HEK293T (cell line): ENCODE data around the gene MICU1.

Experiments used
- CTCF ChIA-PET: fragments of 350-600 bp; formaldehyde crosslinking; extraction: SDS; loops from one replicate; lab custom pipeline; 2021; ENCODE audit warnings: antibody characterized with exemption, inconsistent platforms; lab: Yijun Ruan, JAX
- POLR2A ChIA-PET: fragments of 350-600 bp; formaldehyde crosslinking; extraction: SDS; loops from one replicate; lab custom pipeline; 2020; ENCODE audit warnings: antibody characterized with exemption, inconsistent platforms; lab: Yijun Ruan, JAX
- DNase-seq: peaks from one replicate; pipeline ENCODE4 v3.0.0; 2012; ENCODE audit warnings: mixed read lengths; ENCODE audit errors: extremely low spot score
- ARNT ChIP-seq: fragments of 450-650 bp; IDR thresholded peaks from 2 replicates; pipeline ENCODE4 v1.6.1; 2017; ENCODE audit warnings: mild to moderate bottlenecking
- BHLHE40 ChIP-seq: fragments of 450-650 bp; IDR thresholded peaks from 2 replicates; pipeline ENCODE4 v1.6.1; 2016; ENCODE audit warnings: mild to moderate bottlenecking, moderate library complexity, borderline replicate concordance
- CTBP1 ChIP-seq: fragments of 450-650 bp; IDR thresholded peaks from 2 replicates; pipeline ENCODE4 v1.6.1; 2016; ENCODE audit warnings: borderline replicate concordance
- ELF4 ChIP-seq: fragments of 450-650 bp; IDR thresholded peaks from 2 replicates; pipeline ENCODE4 v1.6.1; 2017; ENCODE audit warnings: antibody characterized with exemption
- FOXA1 ChIP-seq: fragments of 450-650 bp; IDR thresholded peaks from 2 replicates; pipeline ENCODE4 v1.6.1; 2016; ENCODE audit warnings: mild to moderate bottlenecking
- FOXK2 ChIP-seq: fragments of 450-650 bp; IDR thresholded peaks from 2 replicates; pipeline ENCODE4 v1.6.1; 2016; ENCODE audit warnings: mild to moderate bottlenecking
- FOXM1 ChIP-seq: fragments of 450-650 bp; IDR thresholded peaks from 2 replicates; pipeline ENCODE4 v1.6.1; 2017; ENCODE audit warnings: mild to moderate bottlenecking, borderline replicate concordance
- HDGF ChIP-seq: fragments of 450-650 bp; IDR thresholded peaks from 2 replicates; pipeline ENCODE4 v1.6.1; 2017; ENCODE audit warnings: antibody characterized with exemption, borderline replicate concordance
- L3MBTL2 ChIP-seq: fragments of 450-650 bp; conservative IDR thresholded peaks from 2 replicates; pipeline ENCODE4 v1.6.1; 2016; ENCODE audit warnings: mild to moderate bottlenecking
- LEF1 ChIP-seq: fragments of 450-650 bp; IDR thresholded peaks from 2 replicates; pipeline ENCODE4 v1.6.1; 2017; ENCODE audit warnings: mild to moderate bottlenecking, borderline replicate concordance
- NFRKB ChIP-seq: fragments of 450-650 bp; IDR thresholded peaks from 2 replicates; pipeline ENCODE4 v1.6.1; 2016; ENCODE audit warnings: mild to moderate bottlenecking, moderate library complexity
- SP1 ChIP-seq: fragments of 450-650 bp; IDR thresholded peaks from 2 replicates; pipeline ENCODE4 v1.6.1; 2017
- SUZ12 ChIP-seq: fragments of 450-650 bp; IDR thresholded peaks from 2 replicates; pipeline ENCODE4 v1.6.1; 2016; ENCODE audit warnings: mild to moderate bottlenecking
- TARDBP ChIP-seq: fragments of 450-650 bp; IDR thresholded peaks from 2 replicates; pipeline ENCODE4 v1.6.1; 2016
- ZNF384 ChIP-seq: fragments of 450-650 bp; IDR thresholded peaks from 2 replicates; pipeline ENCODE4 v1.6.1; 2016
- TF ChIP-seq, protein P1 (sequence below): fragments of 450-650 bp; IDR thresholded peaks from 2 replicates; pipeline ENCODE4 v1.6.1; 2016

The MICU1 gene

DNA sequence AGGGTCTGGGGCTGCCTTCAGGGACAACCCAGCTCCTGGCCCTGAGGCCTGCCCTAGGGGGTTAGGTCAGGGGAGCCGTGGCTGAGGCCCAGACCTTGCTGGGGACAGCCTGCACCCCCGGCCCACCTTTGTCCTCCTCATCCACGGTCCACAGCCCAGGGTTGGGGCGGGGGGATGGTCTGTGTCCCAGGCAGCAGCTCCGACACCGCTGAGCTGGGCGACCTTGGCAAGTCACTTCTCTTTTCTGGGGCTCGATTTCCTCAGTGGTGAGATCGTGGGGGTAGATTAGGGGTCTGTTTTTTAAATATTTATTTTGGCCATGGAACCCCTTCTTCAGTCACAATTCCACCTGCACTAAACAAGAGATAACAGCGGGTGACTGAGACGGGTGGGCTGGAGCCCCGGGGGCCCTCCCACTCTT lies 302.1 kb downstream of the MICU1 start:
- no peak for DNase-seq
- TF ChIP-seq SUZ12, result no peak
- no peak for TF ChIP-seq ELF4
- no peak for TF ChIP-seq TARDBP
- no peak for TF ChIP-seq FOXM1
- TF ChIP-seq FOXA1, result no peak
- no peak for TF ChIP-seq HDGF
- ChIA-PET CTCF (no interaction called here), POLR2A (interaction anchor here (1.1 to 22.3 kb wide), 2 partner anchors 46 to 63 kb away, joined by 5 to 517 read pairs; partner anchors contain the start of gene DDIT4)

DNA sequence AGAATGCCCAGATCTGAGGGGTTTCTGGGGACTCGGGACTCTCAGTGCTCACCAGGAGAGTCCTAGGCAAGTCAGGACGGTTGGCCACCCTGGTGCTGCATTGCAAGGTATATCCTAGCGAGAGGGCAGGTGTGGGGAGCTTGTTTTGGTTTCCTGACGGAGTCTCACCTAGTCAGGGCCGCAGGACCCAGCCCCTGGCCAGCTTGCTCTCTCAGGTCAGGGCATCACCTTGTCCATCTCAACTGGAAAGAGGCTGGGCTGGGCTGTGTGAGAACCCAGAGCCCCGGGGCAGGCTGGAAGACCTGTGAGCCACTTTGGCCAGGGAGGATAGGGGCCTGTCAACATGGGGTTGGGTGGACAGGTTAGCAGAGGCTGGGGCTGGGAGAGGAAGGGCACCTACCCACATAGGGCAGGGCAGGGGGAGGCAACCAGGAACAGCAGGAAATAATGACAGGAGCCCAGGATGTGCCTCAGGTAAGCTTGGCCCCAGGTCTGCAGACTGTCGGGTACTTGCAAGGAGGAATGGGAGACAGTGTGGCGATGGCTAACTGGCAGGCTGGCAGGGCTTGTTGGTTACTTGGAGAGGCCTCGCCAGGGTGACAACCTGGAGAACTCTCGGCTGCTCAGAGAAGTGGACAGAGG lies 302.6 kb downstream of the MICU1 start:
- DNase-seq, result no peak
- ChIA-PET POLR2A (interaction anchor here (1.1 to 22.3 kb wide), 5 partner anchors 15 to 62 kb away, joined by 3 to 517 read pairs (median 5); partner anchors contain the start of gene DDIT4), CTCF (no interaction called here)
- TF ChIP-seq CTBP1, result no peak
- TF ChIP-seq FOXM1, result no peak
- no peak for TF ChIP-seq ARNT
- no peak for TF ChIP-seq BHLHE40
- TF ChIP-seq HDGF, result no peak
- TF ChIP-seq, protein P1, sequence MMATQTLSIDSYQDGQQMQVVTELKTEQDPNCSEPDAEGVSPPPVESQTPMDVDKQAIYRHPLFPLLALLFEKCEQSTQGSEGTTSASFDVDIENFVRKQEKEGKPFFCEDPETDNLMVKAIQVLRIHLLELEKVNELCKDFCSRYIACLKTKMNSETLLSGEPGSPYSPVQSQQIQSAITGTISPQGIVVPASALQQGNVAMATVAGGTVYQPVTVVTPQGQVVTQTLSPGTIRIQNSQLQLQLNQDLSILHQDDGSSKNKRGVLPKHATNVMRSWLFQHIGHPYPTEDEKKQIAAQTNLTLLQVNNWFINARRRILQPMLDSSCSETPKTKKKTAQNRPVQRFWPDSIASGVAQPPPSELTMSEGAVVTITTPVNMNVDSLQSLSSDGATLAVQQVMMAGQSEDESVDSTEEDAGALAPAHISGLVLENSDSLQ, result no peak
- no peak for TF ChIP-seq L3MBTL2
- no peak for TF ChIP-seq NFRKB
- no peak for TF ChIP-seq SP1
- TF ChIP-seq ELF4, result no peak
- TF ChIP-seq SUZ12, result no peak
- TF ChIP-seq TARDBP, result no peak
- no peak for TF ChIP-seq ZNF384
- no peak for TF ChIP-seq FOXA1
- no peak for TF ChIP-seq LEF1
- no peak for TF ChIP-seq FOXK2

DNA sequence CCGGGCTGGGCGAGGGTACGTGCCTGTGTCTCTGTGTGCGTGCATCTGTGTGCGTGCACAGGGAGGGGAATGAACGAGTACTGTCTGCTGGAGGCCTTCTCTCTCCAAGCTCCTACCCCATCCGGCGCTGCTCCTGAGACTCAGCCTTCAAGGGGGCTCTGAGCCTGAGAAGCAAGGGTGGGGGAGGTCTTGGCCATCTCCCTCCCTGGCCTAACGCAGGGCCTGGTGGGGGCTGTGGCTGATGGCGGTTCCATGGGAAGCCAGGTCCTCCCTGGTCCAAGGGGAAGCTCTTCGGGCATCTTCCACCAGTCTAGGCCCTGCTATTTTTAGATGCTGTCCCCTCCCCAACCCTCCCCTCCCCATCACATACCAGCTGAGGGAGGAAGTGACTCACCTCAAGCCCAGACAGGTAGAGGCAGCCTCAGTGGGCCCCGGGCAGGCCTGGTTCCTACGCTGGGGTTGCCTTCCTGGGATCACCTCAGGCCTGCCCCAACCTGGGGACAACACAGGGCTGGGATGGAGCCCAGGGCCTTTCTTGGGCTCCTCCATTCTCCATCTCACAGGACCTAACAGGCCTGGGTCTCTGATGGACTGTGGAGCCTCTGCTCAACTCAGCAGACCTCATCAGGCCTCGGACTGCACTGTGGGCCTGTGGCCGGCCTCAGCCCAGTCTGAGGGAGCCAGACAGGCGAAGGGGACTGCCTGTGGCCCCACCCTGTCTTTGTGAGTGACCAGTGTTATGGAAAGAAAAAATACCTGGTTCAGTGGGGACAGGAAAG lies 303.4 kb downstream of the MICU1 start:
- no peak for DNase-seq
- TF ChIP-seq L3MBTL2 (no peak), CTBP1 (no peak), NFRKB (no peak), SP1 (no peak), FOXA1 (no peak), FOXM1 (no peak), BHLHE40 (no peak), HDGF (no peak)
- ChIA-PET CTCF (interaction anchor here (0.7 to 1.4 kb wide), 3 partner anchors 45 to 79 kb away, joined by 3 to 4 read pairs (median 3); no protein-coding TSS in a partner anchor), POLR2A (interaction anchor here (1.1 to 22.3 kb wide), 13 partner anchors 8 to 93 kb away, joined by 3 to 517 read pairs (median 11); partner anchors contain the start of gene DDIT4)

DNA sequence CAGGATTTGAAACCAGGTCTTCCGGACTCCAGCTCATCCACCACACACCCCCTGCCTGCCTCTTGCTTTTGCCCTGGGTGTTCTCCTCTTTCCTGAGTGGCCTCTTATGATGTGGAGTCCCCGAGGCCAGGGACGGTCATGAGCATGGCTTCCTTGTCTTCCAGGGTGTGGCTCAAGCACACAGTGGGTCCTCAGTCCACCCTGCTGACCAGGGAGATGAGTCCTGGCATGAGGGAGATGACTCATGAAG lies 303.9 kb downstream of the MICU1 start:
- ChIA-PET POLR2A (interaction anchor here (1.1 to 22.3 kb wide), 14 partner anchors 9 to 231 kb away, joined by 3 to 517 read pairs (median 10); partner anchors contain the start of gene DDIT4), CTCF (interaction anchor here (0.5 to 1.4 kb wide), 4 partner anchors 43 to 78 kb away, joined by 3 to 4 read pairs (median 3); no protein-coding TSS in a partner anchor)
- TF ChIP-seq LEF1, result no peak
- TF ChIP-seq TARDBP, result no peak
- TF ChIP-seq, protein P1, result no peak
- TF ChIP-seq FOXA1, result no peak
- no peak for TF ChIP-seq SP1
- no peak for TF ChIP-seq HDGF
- no peak for TF ChIP-seq ZNF384
- DNase-seq, result no peak

DNA sequence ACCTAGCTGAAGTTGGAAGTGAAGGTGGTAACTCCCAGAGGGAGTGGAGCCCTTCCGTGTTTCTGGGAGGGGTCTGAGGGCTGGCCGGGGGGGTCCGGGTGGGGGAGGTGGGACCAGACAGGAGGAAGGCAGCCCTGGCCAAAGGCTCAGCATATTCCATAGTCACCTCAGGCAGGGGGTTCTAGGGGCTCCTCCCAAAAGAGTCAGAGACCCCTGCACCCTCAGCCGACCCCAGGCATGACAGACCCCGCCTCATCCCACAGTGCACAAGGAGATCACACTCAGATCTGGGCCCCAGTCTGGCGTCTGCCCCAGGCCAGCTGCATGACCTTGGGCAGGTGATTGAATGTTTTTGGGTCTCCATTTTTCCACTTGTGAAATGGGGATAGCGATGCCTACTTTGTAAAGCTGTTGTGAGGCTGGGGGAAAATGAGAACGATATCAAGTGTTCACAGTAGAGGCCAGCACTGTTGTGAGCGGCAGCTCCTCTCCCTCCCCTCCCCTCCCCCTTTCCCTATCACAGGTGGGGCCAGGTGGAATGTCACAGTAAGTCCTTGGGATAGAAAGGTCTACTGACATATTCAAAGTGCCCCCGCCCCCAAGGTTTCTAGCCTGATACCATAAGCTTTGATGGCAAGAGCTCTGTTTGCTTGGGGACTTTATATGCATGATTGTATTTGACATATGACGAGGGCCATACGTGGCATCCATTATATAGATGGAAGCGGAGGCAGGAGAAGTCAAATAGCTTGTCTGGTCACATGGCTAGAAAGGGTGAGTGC lies 304.4 kb downstream of the MICU1 start:
- CTCF ChIA-PET, result interaction anchor here (0.5 to 1.9 kb wide), 8 partner anchors 36 to 249 kb away, joined by 3 to 11 read pairs (median 3); no protein-coding TSS in a partner anchor
- POLR2A ChIA-PET, result interaction anchor here (0.7 to 22.3 kb wide), 24 partner anchors 9 to 264 kb away, joined by 3 to 517 read pairs (median 6); partner anchors contain the start of genes DDIT4 and DNAJB12
- DNase-seq, result no peak
- TF ChIP-seq SP1 (no peak), TARDBP (no peak), FOXA1 (no peak), FOXM1 (no peak), CTBP1 (no peak), BHLHE40 (no peak), L3MBTL2 (no peak), ARNT (no peak), HDGF (no peak), ZNF384 (no peak), SUZ12 (no peak), FOXK2 (no peak), ELF4 (no peak)
- TF ChIP-seq, protein P1, result no peak
